Measurements from ENCODE around the gene MB. TPM values are rescaled to one million over a fixed set of nuclear protein-coding genes. Genes with fewer than 3 reads are reported as not detected.
A peak's percentile ranks its signal among the peaks of the same experiment; 100 is the strongest.

Gene MB
- total RNA-seq, 1 experiment from 2014 or later, result 1.5 TPM

- H3K4me2 ChIP-seq (ENCODE audit: low read length), result peak overlapping the region; percentile 37
- intact Hi-C loops (cut with micrococcal nuclease), result loop anchor here (1.0 kb wide), 3 partner anchors 91 to 233 kb away; no protein-coding TSS in a partner anchor
- no peak overlapping the region for H3K4me3 ChIP-seq (replicated peaks in 1 of 2; ENCODE audit: low read depth in 1 of 2, low read length in 2 of 2)
- H3K4me1 ChIP-seq (ENCODE audit: control insufficient read depth in 1 of 2, insufficient read depth in 2 of 2, low read length in 2 of 2), result peaks cover 4 to 23% of the 10 kb centered on the region in 2 experiments
- BruUV-seq (replicated peaks), result no TSS peak
- H3K9me2 ChIP-seq (ENCODE audit: insufficient read depth), result no peaks in the 10 kb centered on the region
- no peak overlapping the region for H2AFZ ChIP-seq (ENCODE audit: low read depth, low read length, poor library complexity, severe bottlenecking)
- H3K36me3 ChIP-seq (ENCODE audit: control insufficient read depth in 1 of 2, insufficient read depth in 2 of 2, low read length in 2 of 2), result no peaks in the 10 kb centered on the region
- H3K9ac ChIP-seq (ENCODE audit: low read length), result no peak overlapping the region
- ChIA-PET CTCF (interaction anchor here (0.8 to 1.3 kb wide), 2 partner anchors 152 kb away, joined by 4 to 5 read pairs; no protein-coding TSS in a partner anchor), POLR2A (no interaction called here), RAD21 (ENCODE audit: low non-redundant PET in 1 of 2, low total read pairs in 2 of 2, uncharacterized antibody in 2 of 2, unreplicated experiment in 2 of 2) (interaction anchor here in 1 of 2 experiments (0.8 to 1.7 kb wide), 3 partner anchors 76 to 152 kb away, joined by 3 to 5 read pairs (median 4); no protein-coding TSS in a partner anchor)
- H4K20me1 ChIP-seq (ENCODE audit: insufficient read depth), result no peaks in the 10 kb centered on the region
- no peaks in the 10 kb centered on the region for H3K9me3 ChIP-seq (ENCODE audit: control insufficient read depth in 1 of 2, insufficient read depth in 1 of 2, low read depth in 1 of 2, low read length in 2 of 2)
- H3K27me3 ChIP-seq (ENCODE audit: insufficient read depth, low read length), result no peaks in the 10 kb centered on the region
- H3K27ac ChIP-seq (ENCODE audit: low read depth, low read length), result no peak overlapping the region
- ATAC-seq (peak; percentile 95), DNase-seq (ENCODE audit: low read depth, low spot score) (peak; percentile 65)
- no peaks in the 10 kb centered on the region for H3K79me2 ChIP-seq (ENCODE audit: insufficient read depth, low read length)
- TF ChIP-seq ZNF274 (IDR thresholded peaks at IDR 0.05; ENCODE audit: low read depth, low read length) (no peak), RAD21 (IDR thresholded peaks at IDR 0.05; ENCODE audit: low read depth) (peak; percentile 94), YY1 (IDR thresholded peaks at IDR 0.05; ENCODE audit: extremely low read depth, insufficient replicate concordance, low read depth, low read length) (no peak)
- TF ChIP-seq, protein P1, sequence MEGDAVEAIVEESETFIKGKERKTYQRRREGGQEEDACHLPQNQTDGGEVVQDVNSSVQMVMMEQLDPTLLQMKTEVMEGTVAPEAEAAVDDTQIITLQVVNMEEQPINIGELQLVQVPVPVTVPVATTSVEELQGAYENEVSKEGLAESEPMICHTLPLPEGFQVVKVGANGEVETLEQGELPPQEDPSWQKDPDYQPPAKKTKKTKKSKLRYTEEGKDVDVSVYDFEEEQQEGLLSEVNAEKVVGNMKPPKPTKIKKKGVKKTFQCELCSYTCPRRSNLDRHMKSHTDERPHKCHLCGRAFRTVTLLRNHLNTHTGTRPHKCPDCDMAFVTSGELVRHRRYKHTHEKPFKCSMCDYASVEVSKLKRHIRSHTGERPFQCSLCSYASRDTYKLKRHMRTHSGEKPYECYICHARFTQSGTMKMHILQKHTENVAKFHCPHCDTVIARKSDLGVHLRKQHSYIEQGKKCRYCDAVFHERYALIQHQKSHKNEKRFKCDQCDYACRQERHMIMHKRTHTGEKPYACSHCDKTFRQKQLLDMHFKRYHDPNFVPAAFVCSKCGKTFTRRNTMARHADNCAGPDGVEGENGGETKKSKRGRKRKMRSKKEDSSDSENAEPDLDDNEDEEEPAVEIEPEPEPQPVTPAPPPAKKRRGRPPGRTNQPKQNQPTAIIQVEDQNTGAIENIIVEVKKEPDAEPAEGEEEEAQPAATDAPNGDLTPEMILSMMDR (IDR thresholded peaks at IDR 0.05 in 2 of 3, conservative IDR thresholded peaks at IDR 0.05 in 1 of 3; ENCODE audit: borderline replicate concordance in 1 of 3, insufficient read depth in 1 of 3, low read depth in 2 of 3, low read length in 2 of 3), result peak; percentile 61 to 92 (median 91); a peak in 5 of 6 replicates
- TF ChIP-seq, protein P2, sequence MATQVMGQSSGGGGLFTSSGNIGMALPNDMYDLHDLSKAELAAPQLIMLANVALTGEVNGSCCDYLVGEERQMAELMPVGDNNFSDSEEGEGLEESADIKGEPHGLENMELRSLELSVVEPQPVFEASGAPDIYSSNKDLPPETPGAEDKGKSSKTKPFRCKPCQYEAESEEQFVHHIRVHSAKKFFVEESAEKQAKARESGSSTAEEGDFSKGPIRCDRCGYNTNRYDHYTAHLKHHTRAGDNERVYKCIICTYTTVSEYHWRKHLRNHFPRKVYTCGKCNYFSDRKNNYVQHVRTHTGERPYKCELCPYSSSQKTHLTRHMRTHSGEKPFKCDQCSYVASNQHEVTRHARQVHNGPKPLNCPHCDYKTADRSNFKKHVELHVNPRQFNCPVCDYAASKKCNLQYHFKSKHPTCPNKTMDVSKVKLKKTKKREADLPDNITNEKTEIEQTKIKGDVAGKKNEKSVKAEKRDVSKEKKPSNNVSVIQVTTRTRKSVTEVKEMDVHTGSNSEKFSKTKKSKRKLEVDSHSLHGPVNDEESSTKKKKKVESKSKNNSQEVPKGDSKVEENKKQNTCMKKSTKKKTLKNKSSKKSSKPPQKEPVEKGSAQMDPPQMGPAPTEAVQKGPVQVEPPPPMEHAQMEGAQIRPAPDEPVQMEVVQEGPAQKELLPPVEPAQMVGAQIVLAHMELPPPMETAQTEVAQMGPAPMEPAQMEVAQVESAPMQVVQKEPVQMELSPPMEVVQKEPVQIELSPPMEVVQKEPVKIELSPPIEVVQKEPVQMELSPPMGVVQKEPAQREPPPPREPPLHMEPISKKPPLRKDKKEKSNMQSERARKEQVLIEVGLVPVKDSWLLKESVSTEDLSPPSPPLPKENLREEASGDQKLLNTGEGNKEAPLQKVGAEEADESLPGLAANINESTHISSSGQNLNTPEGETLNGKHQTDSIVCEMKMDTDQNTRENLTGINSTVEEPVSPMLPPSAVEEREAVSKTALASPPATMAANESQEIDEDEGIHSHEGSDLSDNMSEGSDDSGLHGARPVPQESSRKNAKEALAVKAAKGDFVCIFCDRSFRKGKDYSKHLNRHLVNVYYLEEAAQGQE (IDR thresholded peaks at IDR 0.05; ENCODE audit: low read depth), result no peak
These were observed 34.1 kb downstream of the MB start for GRCh38 chr22:35582861-35583670.
